Activated T-helper 17 cell treated with anti-CD3 and anti-CD28 coated beads, Interleukin-2, amount 50 U/mL, for 72 hours (primary cell): ENCODE data around the gene NXT2. TPM values are rescaled to one million over a fixed set of nuclear protein-coding genes. Genes with fewer than 3 reads are reported as not detected.
"Not testable (repeated sequence)": the region's sequence is repeated elsewhere in the genome, so short reads cannot be mapped to it uniquely, and the experiment has no call there.

Source experiments
- ATAC-seq: fragments of 150-1000 bp; cut with Tn5 transposase; replicated peaks from 2 replicates; pipeline ENCODE4 v1.10.0; 2021; ENCODE audit warnings: mild to moderate bottlenecking, moderate library complexity
- H3K27ac Mint-ChIP-seq: one replicate; pipeline ENCODE4 v1.8.0; 2022; ENCODE audit warnings: mixed read lengths
- H3K27me3 Mint-ChIP-seq: one replicate; pipeline ENCODE4 v1.8.0; 2022; ENCODE audit warnings: mixed read lengths
- H3K36me3 Mint-ChIP-seq: one replicate; pipeline ENCODE4 v1.8.0; 2022; ENCODE audit warnings: low read depth, mild to moderate bottlenecking, mixed read lengths
- H3K4me1 Mint-ChIP-seq: one replicate; pipeline ENCODE4 v1.8.0; 2022; ENCODE audit warnings: mixed read lengths
- H3K4me3 Mint-ChIP-seq: one replicate; pipeline ENCODE4 v1.8.0; 2022; ENCODE audit warnings: mild to moderate bottlenecking, mixed read lengths
- H3K9me3 Mint-ChIP-seq: one replicate; pipeline ENCODE4 v1.8.0; 2022; ENCODE audit warnings: mixed read lengths
- total RNA-seq, 2 donors: library from RNA; stranded (reverse); gene quantifications; one replicate each; pipeline ENCODE4 v1.2.3, GENCODE V29; 2022

Gene NXT2
- total RNA-seq, 2 donors from 2014 or later = 8.8 to 10.1 TPM

DNA sequence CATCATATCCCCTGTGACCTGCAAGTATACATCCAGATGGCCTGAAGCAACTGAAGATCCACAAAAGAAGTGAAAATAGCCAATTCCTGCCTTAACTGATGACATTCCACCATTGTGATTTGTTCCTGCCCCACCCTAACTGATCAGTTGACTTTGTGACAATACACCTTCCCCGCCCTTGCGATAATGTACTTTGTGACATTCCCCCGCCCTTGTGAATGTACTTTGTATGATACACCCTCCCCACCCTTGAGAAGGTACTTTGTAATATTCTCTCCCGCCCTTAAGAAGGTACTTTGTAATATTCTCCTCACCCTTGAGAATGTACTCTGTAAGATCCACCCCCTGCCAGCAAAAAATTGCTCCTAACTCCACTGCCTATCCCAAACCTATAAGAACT is 39.4 kb downstream of the NXT2 start:
- not testable (repeated sequence) for H3K27ac Mint-ChIP-seq, H3K27me3 Mint-ChIP-seq, H3K36me3 Mint-ChIP-seq, ATAC-seq, H3K4me3 Mint-ChIP-seq, H3K9me3 Mint-ChIP-seq, H3K4me1 Mint-ChIP-seq

DNA sequence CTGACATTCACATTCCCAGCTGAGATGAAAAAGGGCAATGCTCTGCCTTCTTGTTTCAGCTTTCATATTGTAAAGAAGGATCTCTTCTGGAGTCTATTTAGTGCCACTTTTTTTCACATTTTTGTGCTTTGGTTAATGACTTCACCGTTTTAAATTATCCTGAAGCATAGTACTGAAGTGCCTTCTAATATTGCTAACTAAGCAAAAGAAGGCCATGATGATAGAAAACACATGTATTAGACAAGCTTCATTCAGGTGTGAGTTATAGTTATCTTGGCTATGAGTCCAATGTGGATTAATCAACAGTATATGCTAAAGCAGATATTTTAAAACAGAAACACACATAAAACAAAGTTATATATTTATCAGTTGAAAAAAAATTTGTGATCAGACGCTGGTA is 40.4 kb downstream of the NXT2 start:
- H3K9me3 Mint-ChIP-seq = no peaks in the 10 kb centered on the region
- H3K4me3 Mint-ChIP-seq = no peak overlapping the region
- no peaks in the 10 kb centered on the region for H3K36me3 Mint-ChIP-seq
- H3K4me1 Mint-ChIP-seq = no peaks in the 10 kb centered on the region
- H3K27me3 Mint-ChIP-seq = peaks cover 4% of the 10 kb centered on the region
- no peak overlapping the region for H3K27ac Mint-ChIP-seq
- ATAC-seq = no peak

DNA sequence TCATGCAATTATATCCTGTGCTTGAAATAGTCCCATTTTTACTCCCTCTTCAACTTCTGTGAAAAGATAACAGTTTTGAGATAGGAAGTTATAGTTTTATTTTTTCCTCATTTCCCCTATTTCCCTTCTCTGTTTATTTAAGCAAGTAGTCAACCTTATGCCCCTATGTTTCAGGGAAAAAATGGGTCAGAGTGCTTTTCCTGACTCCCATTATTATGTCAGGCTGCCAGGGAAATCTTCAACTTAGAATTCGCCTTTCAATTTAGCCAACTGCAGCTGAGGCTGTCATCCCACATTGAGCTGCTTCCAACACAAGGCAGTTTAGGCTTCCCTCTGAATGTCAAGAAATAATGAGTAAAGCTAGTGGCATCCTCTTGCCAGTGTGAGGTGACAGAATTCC is 42.3 kb downstream of the NXT2 start:
- Mint-ChIP-seq H3K9me3 (no peaks in the 10 kb centered on the region), H3K27ac (no peak overlapping the region), H3K4me3 (no peak overlapping the region), H3K36me3 (no peaks in the 10 kb centered on the region), H3K4me1 (no peaks in the 10 kb centered on the region), H3K27me3 (peaks cover 4% of the 10 kb centered on the region)
- no peak for ATAC-seq

DNA sequence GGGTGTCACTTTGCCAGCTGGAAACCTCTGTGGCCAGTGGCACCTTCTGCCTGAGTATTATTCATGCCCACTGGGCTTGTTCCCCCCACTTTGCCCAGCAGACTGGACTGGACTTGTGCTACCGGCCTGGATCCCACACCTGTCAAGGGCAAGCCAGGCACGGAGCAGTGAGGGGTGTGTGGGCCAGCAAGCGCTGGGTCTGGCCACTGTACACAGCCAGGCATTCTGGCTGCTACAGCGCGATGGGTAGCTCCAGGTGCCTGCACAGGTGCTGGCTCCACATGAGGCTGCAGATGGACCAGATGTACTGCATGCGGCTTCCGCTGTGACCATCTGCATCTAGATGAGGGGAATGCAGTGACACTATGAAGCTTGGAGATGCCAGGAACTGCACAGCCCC is 48.8 kb downstream of the NXT2 start:
- H3K4me3 Mint-ChIP-seq = no peak overlapping the region
- ATAC-seq = no peak
- H3K27me3 Mint-ChIP-seq = peaks cover 8% of the 10 kb centered on the region
- H3K27ac Mint-ChIP-seq = no peak overlapping the region
- no peaks in the 10 kb centered on the region for H3K9me3 Mint-ChIP-seq
- H3K4me1 Mint-ChIP-seq = no peaks in the 10 kb centered on the region
- H3K36me3 Mint-ChIP-seq = no peaks in the 10 kb centered on the region

DNA sequence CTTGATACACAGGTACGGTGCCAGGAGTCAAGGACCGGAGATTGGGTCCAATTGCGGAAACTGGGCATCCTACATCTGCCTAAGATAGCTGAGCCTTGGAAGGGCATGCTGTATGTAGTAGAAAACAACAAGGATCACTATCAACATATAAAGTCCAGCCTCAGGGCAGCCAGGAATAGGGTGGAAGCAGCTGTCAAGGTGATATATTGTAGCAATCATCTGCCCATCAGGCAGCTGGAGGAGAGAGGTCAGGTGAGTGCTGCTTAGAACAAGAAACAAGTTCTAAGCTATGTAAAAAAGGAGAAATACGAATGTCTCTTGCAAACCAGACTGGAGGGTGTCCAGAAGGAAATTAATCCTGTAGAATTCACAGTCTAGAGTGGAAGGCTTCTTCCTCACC is 53.5 kb downstream of the NXT2 start:
- Mint-ChIP-seq H3K4me1 (no peaks in the 10 kb centered on the region), H3K27me3 (peaks cover 4% of the 10 kb centered on the region), H3K27ac (no peak overlapping the region), H3K36me3 (no peaks in the 10 kb centered on the region), H3K9me3 (no peaks in the 10 kb centered on the region), H3K4me3 (no peak overlapping the region)
- ATAC-seq = no peak

Other genes starting within 250 kb of the NXT2 start
- gene GUCY2F, start 54.8 kb upstream of the NXT2 start, total RNA-seq = not detected
- gene KCNE5, start 88.3 kb downstream of the NXT2 start, total RNA-seq = under 1 TPM; 0.19 to 0.71 TPM
- 10 to 100 TPM; 53.2 to 56.1 TPM for gene ACSL4, start 196.4 kb downstream of the NXT2 start, total RNA-seq